Gastroesophageal sphincter (tissue), 4 donors: ENCODE data around the gene WFIKKN2. TPM values are rescaled to one million over a fixed set of nuclear protein-coding genes. Genes with fewer than 3 reads are reported as not detected.

ENCODE experiments used
- ATAC-seq: fragments of 150-250 bp; one replicate; pipeline ENCODE4 v1.9.1; 2016; ENCODE audit warnings: mild to moderate bottlenecking, moderate library complexity
- H3K27ac ChIP-seq, 4 donors: fragments of 200-600 bp; sonication (generic) in 3 of 4; 1 replicate in 3 of 4; 2 replicates in 1 of 4; pipeline ENCODE4 v1.5.1; 2016 to 2019
- H3K27me3 ChIP-seq: fragments of 200-600 bp; sonication (generic); one replicate; pipeline ENCODE4 v1.5.1; 2019
- H3K36me3 ChIP-seq, 2 donors: fragments of 200-600 bp; sonication (generic); one replicate each; pipeline ENCODE4 v1.5.1; 2019; ENCODE audit warnings: control low read depth in 1 of 2
- H3K4me1 ChIP-seq, 3 donors: fragments of 200-600 bp; sonication (generic); 1 replicate in 2 of 3; 2 replicates in 1 of 3; pipeline ENCODE4 v1.5.1; 2016 to 2019; ENCODE audit warnings: control low read depth in 2 of 3
- H3K4me3 ChIP-seq, 2 donors: fragments of 200-600 bp; sonication (generic); one replicate each; pipeline ENCODE4 v1.5.1; 2019; ENCODE audit warnings: mild to moderate bottlenecking in 1 of 2, moderate library complexity in 1 of 2
- H3K9me3 ChIP-seq, 3 donors: fragments of 200-600 bp; sonication (generic); one replicate each; pipeline ENCODE4 v1.5.1; 2017 to 2019; ENCODE audit warnings: control low read depth in 2 of 3
- CTCF ChIP-seq, 4 experiments: fragments of 200-600 bp in 2 of 4; fragments of 450-650 bp in 2 of 4; sonication (generic) in 1 of 4; IDR thresholded peaks; one replicate each; pipeline ENCODE4 v1.5.1; 2017 to 2019; ENCODE audit warnings: antibody characterized with exemption in 4 of 4, mild to moderate bottlenecking in 2 of 4, moderate library complexity in 2 of 4
- EP300 ChIP-seq: sonication (generic); formaldehyde crosslinking; IDR thresholded peaks from one replicate; pipeline ENCODE4 v1.6.1; 2017; ENCODE audit warnings: antibody characterized with exemption, mild to moderate bottlenecking
- POLR2A ChIP-seq, 2 donors: fragments of 450-650 bp; IDR thresholded peaks; one replicate each; pipeline ENCODE4 v1.6.1; 2017; ENCODE audit warnings: antibody characterized with exemption in 2 of 2, mild to moderate bottlenecking in 2 of 2, moderate library complexity in 1 of 2
- POLR2AphosphoS5 ChIP-seq: sonication (generic); formaldehyde crosslinking; IDR thresholded peaks from one replicate; pipeline ENCODE4 v1.6.1; 2017; ENCODE audit warnings: antibody characterized with exemption
- WGBS, 2 donors: methylation state at CpG; one replicate each; pipeline ENCODE4 v1.1.5; 2018; ENCODE audit warnings: low coverage in 1 of 2; 5-methylcytosine and 5-hydroxymethylcytosine counted together
- total RNA-seq, 4 donors: library from RNA; depleted of rRNA; stranded (reverse); fragments of >200 nt; gene quantifications; one replicate each; pipeline ENCODE4 v1.1.0, GENCODE V29; 2016

WFIKKN2 gene
- total RNA-seq, 4 donors from 2014 or later, result 0.16 to 0.69 (median 0.36) TPM

- H3K9me3 ChIP-seq, result no peaks in the 10 kb centered on the region
- no peak overlapping the region for H3K4me3 ChIP-seq
- no peak for ATAC-seq
- H3K27ac ChIP-seq, result no peak overlapping the region
- H3K4me1 ChIP-seq, result peaks cover 0 to 5% (median 0%) of the 10 kb centered on the region in 3 donors
- 74 to 75% methylated on average over 2 to 4 of the region's 16 CpGs for WGBS, 2 donors
- no peaks in the 10 kb centered on the region for H3K27me3 ChIP-seq
- no peaks in the 10 kb centered on the region for H3K36me3 ChIP-seq
- TF ChIP-seq CTCF (IDR thresholded peaks at IDR 0.05), result no peak
- TF ChIP-seq POLR2A (IDR thresholded peaks at IDR 0.05), result no peak
- no peak for TF ChIP-seq EP300
- no peak for TF ChIP-seq POLR2AphosphoS5
These were observed 7.9 kb downstream of the WFIKKN2 start for GRCh38 chr17:50843150-50843905.

- ATAC-seq, result no peak
- WGBS, 2 donors, result 75 to 91% methylated on average over 2 to 9 of the region's 14 CpGs
- H3K36me3 ChIP-seq, result no peaks in the 10 kb centered on the region
- no peak overlapping the region for H3K27ac ChIP-seq
- H3K4me3 ChIP-seq, result no peak overlapping the region
- TF ChIP-seq POLR2AphosphoS5 (no peak), CTCF (IDR thresholded peaks at IDR 0.05) (no peak), POLR2A (IDR thresholded peaks at IDR 0.05) (no peak), EP300 (no peak)
- H3K27me3 ChIP-seq, result no peaks in the 10 kb centered on the region
- H3K9me3 ChIP-seq, result no peaks in the 10 kb centered on the region
- H3K4me1 ChIP-seq, result peaks cover 0 to 5% (median 0%) of the 10 kb centered on the region in 3 donors
These were observed 8.8 kb downstream of the WFIKKN2 start for GRCh38 chr17:50844117-50844700.

- peaks cover 0 to 5% (median 0%) of the 10 kb centered on the region in 3 donors for H3K4me1 ChIP-seq
- TF ChIP-seq EP300 (no peak), POLR2AphosphoS5 (no peak), CTCF (IDR thresholded peaks at IDR 0.05) (no peak), POLR2A (IDR thresholded peaks at IDR 0.05) (no peak)
- no peak overlapping the region for H3K27ac ChIP-seq
- WGBS, 2 donors, result 100% methylated on average over 1 to 3 of the region's 12 CpGs
- H3K27me3 ChIP-seq, result no peaks in the 10 kb centered on the region
- no peak overlapping the region for H3K4me3 ChIP-seq
- no peak for ATAC-seq
- no peaks in the 10 kb centered on the region for H3K36me3 ChIP-seq
- H3K9me3 ChIP-seq, result no peaks in the 10 kb centered on the region
These were observed 10.1 kb downstream of the WFIKKN2 start for GRCh38 chr17:50845240-50846147.

GRCh38 chr17:50847566-50847965 is 12.2 kb downstream of the WFIKKN2 start:
- Histone ChIP-seq H3K4me3 (no peak overlapping the region), H3K9me3 (no peaks in the 10 kb centered on the region), H3K27ac (no peak overlapping the region), H3K36me3 (no peaks in the 10 kb centered on the region), H3K4me1 (peaks cover 0 to 12% (median 0%) of the 10 kb centered on the region in 3 donors), H3K27me3 (no peaks in the 10 kb centered on the region)
- ATAC-seq, result no peak
- WGBS, 2 donors, result 92% methylated on average over 2 of the region's 4 CpGs; no CpG with 5 or more reads in 1 of the 2 donors
- TF ChIP-seq EP300, result no peak
- no peak for TF ChIP-seq POLR2AphosphoS5
- TF ChIP-seq POLR2A (IDR thresholded peaks at IDR 0.05), result no peak
- TF ChIP-seq CTCF (IDR thresholded peaks at IDR 0.05), result no peak
